Measurements from ENCODE around the gene ZBTB20.

DNA sequence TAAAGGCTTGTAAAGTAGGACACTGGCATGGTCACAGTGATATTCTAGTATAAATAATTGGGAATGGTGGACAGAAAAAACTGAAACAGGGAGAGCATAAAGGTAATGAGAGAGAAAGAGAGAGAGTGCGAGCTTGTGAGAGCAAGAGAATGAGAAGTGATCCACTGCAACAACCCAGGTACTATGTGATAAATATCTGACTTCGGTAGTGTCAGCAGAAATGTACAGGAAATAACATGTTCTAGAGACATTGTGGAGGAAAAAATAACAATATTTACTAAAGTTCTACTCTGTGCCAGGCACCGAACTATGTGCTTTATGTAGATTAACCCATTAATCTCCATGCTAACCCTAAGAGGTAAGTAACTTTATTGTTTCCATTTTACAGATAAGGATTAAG is 425.9 kb downstream of the ZBTB20 start:
- no peak for TF ChIP-seq CTCF (IDR thresholded peaks at IDR 0.05; ENCODE audit: insufficient read depth, low read depth, low read length)
- no peak for TF ChIP-seq EZH2 (IDR thresholded peaks at IDR 0.05; ENCODE audit: insufficient read depth, low read length)
